SKM-1 (cell line): ENCODE measurements around the gene PPARD.
A peak's percentile ranks its signal among the peaks of the same experiment; 100 is the strongest.
"Not testable (repeated sequence)": the region's sequence is repeated elsewhere in the genome, so short reads cannot be mapped to it uniquely, and the experiment has no call there.

Experiments used
- DNase-seq: peaks from one replicate; lab custom pipeline; 2025; ENCODE audit not compliant: unreplicated experiment; lab: John Stamatoyannopoulos, UW

The PPARD gene

GRCh38 chr6:35342258-35343091 lies at the start of gene PPARD:
PPARD (plus strand) TSS chr6:35342558; CDS start chr6:35411088, 68,530 bp downstream.
- DNase-seq, result peak; percentile 93

DNA sequence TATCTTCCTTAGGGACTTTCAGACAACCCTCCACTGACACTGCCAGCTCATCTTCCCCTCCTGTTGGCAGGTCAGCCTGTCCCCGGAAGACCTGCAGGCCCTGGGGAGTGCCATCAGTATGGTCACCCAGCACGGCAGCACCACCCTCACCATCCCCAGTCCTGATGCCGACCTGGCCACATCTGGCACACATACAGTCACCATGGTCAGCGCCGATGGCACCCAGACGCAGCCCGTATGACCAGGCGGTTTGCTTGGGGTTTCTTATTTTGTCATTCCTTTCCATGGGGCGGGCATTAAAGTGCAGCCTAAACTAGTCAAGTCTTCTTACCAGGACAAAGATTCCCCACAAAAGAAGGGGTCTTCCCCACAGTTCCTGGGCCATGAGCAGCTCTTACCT lies 48.7 kb upstream of the PPARD start:
- DNase-seq, result no peak

- DNase-seq, result no peak
Measured at GRCh38 chr6:35294308-35294945, 47.9 kb upstream of the PPARD start.

DNA sequence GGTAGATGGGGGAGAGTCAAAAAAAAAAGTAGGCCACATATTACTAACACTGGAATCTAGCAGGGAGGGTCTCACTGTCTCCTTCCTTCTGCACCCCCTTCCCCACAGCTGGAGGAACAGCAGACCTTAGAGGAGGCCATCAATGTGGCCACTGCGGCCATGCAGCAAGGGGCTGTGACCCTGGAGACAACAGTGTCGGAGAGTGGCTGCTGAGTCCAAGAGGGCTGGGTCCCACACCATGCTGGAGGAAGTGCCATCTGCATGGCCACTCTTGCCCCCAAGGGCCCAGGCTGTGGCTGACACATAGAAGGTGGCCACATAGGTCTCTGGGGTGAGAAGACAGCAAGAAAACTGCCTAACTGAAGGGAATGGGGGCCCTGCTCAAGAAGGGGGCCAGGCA lies 47.3 kb upstream of the PPARD start:
- no peak for DNase-seq

DNA sequence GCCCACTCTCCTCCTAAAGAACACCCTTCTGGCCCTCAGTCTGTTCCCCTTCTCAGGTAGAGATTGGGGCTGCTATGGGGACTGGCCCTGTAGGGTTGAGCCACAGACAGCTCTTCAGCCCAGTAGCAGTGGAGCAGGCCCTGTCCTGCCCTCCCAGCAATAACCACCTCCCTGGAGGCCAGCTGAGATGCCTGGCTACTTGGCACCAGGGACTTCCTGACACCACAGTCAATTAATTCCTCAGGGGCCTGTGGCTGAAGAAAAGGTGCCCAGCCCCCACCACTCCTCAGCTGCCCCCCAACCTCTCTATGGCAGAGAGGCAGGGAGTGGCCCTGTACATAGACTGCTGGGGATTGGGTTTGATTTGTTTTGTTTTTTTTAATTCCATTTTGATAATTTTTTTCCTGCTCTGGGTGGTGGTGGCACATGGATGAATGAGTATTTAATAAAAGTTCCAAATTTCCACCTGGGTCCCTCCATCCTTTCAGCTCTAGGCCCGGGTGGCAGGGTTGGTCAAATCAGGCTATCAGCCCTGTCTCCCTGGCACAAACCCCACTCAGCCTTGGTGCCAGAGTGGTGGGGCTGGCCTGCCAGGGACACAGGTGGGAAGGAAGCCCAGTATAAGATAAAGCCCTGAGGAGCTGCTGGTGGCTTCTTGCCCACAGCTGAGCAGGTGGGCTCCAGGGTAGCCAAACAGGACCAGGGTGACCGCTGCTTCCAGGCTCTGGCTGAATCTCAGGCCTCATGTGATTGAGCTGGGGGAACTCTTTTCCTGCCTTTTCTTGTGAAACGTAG lies 46.6 kb upstream of the PPARD start:
- no peak for DNase-seq

DNA sequence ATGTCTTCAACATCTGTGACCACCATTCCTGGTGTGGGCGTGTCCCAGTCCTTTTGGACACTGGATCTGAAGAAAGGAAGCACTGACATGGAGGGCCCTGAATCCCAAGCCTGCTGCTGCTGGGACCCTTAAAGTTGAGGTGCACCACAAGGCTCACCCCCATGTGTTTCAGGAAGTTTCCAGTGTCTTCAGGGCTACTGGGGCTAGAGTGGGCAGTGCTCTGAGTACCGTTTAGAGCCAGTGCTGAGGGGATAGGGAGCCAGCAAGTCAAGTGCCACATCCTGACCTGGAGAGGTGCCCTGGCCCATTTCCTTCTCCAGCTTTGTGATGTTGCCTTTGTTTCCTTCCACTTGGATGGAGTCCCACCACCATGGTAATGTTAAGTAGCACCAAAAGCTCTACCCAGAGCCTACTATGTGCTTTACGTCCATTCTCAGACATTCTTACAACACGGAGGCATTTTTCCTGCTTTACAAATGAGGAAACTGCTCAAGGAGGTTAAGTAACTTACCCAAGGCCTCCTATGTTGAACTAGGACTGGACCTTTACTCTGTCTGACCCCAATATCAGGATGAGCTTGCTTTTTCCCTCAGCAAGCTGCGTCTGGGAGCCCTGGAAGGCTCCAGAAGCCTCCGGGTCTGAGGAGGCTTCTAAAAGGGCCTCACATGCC lies 45.3 kb upstream of the PPARD start:
- DNase-seq, result peak; percentile 67

- DNase-seq, result peak; percentile 78
Measured at GRCh38 chr6:35297601-35298481, 44.5 kb upstream of the PPARD start, which contains the start of gene DEF6. DEF6 (plus strand) TSS chr6:35297818; CDS start chr6:35297857, 39 bp downstream.

- no peak for DNase-seq
Measured at GRCh38 chr6:35298625-35299140, 43.7 kb upstream of the PPARD start.

DNA sequence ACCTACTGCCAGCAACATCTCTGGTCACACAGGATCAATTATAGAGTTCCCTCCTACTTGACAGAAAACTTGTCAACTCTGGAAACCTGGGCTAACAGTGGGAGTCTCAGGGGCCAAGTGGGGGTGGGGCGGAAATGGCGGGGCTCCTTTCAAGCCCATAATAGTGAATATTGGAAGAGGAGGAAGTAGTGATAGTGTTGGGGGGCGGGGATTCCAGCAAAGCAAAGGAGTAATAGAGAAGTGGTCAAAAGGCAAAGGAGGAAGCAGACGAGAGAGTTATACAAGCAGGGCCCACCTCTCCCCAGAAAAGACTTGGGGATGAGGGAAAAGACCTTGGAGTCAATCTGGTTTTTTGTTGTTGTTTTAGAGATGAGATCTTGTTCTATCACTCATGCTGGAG lies 42.7 kb upstream of the PPARD start:
- DNase-seq, result peak; percentile 93

DNA sequence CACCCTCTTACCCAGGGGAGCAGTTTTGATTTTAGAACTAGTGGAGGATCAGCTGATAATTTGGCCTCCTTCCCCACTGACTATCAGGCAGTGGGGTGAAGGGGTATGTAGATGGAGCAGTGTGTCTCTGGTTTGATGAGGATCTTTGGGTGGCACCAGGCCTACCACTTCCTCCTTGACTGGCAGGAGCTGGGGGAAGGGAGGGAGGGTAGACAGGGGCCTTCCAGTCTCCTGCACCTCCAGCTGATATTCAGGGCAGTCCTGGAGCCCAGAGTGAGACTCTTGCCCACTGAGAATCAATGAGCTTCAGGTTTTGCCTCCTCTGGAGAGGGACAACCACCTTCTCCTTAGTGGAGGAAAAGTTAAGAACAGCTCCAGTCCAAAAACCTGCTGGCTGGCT lies 41.5 kb upstream of the PPARD start:
- no peak for DNase-seq

GRCh38 chr6:35302604-35303241 lies 39.6 kb upstream of the PPARD start:
- DNase-seq, result peak; percentile 80

GRCh38 chr6:35304299-35304698 lies 38.1 kb upstream of the PPARD start:
- DNase-seq, result no peak

- DNase-seq, result no peak
Measured at GRCh38 chr6:35305117-35305516, 37.2 kb upstream of the PPARD start.

GRCh38 chr6:35307138-35307537 lies 35.2 kb upstream of the PPARD start:
- DNase-seq, result not testable (repeated sequence)

DNA sequence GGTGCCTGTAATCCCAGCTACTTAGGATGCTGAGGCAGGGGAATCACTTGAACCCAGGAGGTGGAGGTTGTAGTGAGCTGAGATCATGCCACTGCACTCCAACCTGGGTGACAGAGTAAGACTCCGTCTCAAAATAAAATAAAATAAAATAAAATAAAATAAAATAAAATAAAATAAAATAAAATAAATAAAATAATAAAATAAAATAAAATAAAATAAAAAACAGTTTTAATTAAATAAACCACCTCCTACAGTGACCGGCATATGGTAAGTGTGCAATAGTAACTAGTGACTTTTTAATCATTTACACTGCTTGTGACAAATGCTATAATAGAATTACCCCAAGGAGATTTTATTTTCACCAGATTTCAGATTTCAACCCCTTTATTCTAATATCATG lies 33.8 kb upstream of the PPARD start:
- not testable (repeated sequence) for DNase-seq

- DNase-seq, result no peak
Measured at GRCh38 chr6:35309611-35310264, 32.6 kb upstream of the PPARD start.

DNA sequence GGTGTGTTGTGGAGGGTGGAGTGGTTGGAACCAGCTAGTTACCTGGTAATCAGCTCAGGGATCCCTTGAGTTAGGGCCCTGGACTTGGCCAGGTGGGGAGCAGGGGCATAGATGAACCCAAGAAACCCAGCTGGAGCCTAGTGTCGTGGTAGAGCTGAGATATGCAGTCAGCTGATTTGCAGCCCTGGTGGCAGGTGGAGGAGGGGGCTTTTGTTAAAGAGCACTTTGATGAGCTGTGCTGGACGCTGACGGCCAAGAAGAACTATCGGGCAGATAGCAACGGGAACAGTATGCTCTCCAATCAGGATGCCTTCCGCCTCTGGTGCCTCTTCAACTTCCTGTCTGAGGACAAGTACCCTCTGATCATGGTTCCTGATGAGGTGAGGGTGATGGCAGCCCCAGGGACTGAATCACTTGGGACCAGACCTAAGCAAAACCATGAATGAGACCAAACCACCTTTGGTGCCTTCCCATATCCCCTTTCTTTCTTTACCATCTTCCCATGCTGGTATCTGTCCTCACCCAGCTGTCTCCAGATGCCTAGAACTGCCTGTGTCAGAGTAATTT lies 32.0 kb upstream of the PPARD start:
- no peak for DNase-seq

DNA sequence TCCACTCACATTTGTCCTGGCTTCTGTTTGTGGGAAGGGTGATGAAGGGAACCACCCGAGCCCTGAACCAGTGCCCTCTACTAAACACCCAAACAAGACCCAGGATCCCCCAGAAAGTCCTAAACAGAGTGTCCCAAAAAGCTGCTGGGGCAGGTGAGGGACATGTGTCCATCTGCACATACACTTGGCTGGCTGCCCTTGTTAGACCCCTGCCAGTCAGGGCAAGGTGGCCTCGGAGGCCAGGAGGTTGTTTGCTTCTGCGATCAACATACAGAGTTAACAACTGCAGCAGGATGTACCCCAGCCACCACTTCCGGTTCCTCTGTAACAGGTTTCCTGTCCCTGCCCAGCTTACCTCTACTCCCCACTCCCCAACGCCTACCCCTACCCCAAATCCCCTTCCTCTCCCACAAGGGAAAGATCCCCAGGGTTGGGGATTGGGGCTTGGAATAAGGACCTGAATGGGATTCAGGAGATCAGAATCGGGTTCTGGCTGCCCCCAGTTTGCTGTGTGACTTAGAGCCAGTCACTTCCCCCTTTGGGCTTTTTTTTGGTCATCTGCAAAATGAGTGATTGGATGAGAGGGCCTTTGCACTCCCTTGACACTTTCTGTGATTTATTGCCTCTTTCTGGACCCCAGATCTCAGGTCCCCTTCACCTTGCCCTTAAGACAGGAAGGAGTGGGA lies 30.8 kb upstream of the PPARD start:
- DNase-seq, result no peak
